ENCODE results near the gene SLC44A5.

- TF ChIP-seq CTCF (IDR thresholded peaks at IDR 0.05) (no peak), EZH2 (IDR thresholded peaks at IDR 0.05; ENCODE audit: borderline replicate concordance, insufficient read depth, low read depth, low read length, poor library complexity, severe bottlenecking) (no peak)
These were observed 4.9 kb upstream of the SLC44A5 start for GRCh38 chr1:75615613-75616435.
